IMR-90 (cell line): Measurements from ENCODE around the gene ACSS2.

Experiments
- BHLHE40 ChIP-seq: fragments of 150-350 bp; IDR thresholded peaks from 2 replicates; pipeline ENCODE4 v1.6.1; 2016; ENCODE audit warnings: mild to moderate bottlenecking, low read depth, low read length
- CEBPB ChIP-seq: IDR thresholded peaks from 2 replicates; pipeline ENCODE4 v1.6.1; 2012; ENCODE audit warnings: low read depth, low read length, improper control_type of control experiment
- CHD1 ChIP-seq: IDR thresholded peaks from 2 replicates; pipeline ENCODE4 v1.6.1; 2012; ENCODE audit warnings: low read depth, low read length, improper control_type of control experiment
- FOS ChIP-seq: fragments of 150-350 bp; IDR thresholded peaks from 2 replicates; pipeline ENCODE4 v1.6.1; 2016; ENCODE audit warnings: low read depth, low read length
- MAFK ChIP-seq: IDR thresholded peaks from 2 replicates; pipeline ENCODE4 v1.6.1; 2012; ENCODE audit warnings: low read depth, low read length, improper control_type of control experiment
- MAZ ChIP-seq: IDR thresholded peaks from 2 replicates; pipeline ENCODE4 v1.6.1; 2012; ENCODE audit warnings: low read depth, mild to moderate bottlenecking, low read length, improper control_type of control experiment, moderate library complexity, borderline replicate concordance
- POLR2A ChIP-seq: IDR thresholded peaks from 2 replicates; pipeline ENCODE4 v1.6.1; 2012; ENCODE audit warnings: mild to moderate bottlenecking, low read depth, low read length
- RAD21 ChIP-seq: IDR thresholded peaks from 2 replicates; pipeline ENCODE4 v1.6.1; 2012; ENCODE audit warnings: low read length, improper control_type of control experiment
- RCOR1 ChIP-seq: IDR thresholded peaks from 2 replicates; pipeline ENCODE4 v1.6.1; 2012; ENCODE audit warnings: mild to moderate bottlenecking, low read length, improper control_type of control experiment; ENCODE audit not compliant: insufficient replicate concordance
- RFX5 ChIP-seq: IDR thresholded peaks from 2 replicates; pipeline ENCODE4 v1.8.0; 2012; ENCODE audit warnings: low read depth, mild to moderate bottlenecking, low read length, moderate library complexity
- TF ChIP-seq, protein P1 (sequence below): conservative IDR thresholded peaks from 2 replicates; pipeline ENCODE4 v1.5.1; 2012; ENCODE audit warnings: mild to moderate bottlenecking, low read depth, low read length, improper control_type of control experiment
- TF ChIP-seq, protein P2 (sequence below): fragments of 150-350 bp; IDR thresholded peaks from 2 replicates; pipeline ENCODE4 v1.6.1; 2016; ENCODE audit warnings: low read depth, mild to moderate bottlenecking, low read length, moderate library complexity, borderline replicate concordance
- TF ChIP-seq, protein P3 (sequence below): fragments of 150-350 bp; IDR thresholded peaks from 2 replicates; pipeline ENCODE4 v1.6.1; 2017; ENCODE audit warnings: mild to moderate bottlenecking, antibody characterized with exemption, low read length, low read depth

DNA sequence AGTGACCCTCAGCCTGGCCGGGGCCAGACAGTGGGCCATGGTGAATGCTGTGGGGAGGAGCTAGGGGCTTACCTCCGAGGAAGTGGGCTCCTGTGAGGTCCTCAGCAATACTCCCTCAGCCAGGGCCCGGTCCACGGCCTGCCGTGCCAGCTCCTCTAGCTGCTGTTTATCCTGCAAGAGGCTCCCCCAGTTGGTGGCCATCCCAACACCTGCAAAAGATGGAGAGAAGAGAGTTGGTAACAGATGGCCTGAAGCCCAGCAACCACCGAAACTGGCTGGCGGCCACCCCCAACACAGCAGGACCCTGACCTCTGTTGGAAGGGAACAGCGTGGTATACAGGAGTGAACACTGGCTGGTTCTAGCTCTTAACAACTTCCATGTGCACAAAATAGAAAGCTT is 75.2 kb downstream of the ACSS2 start:
- TF ChIP-seq CEBPB: no peak
- TF ChIP-seq, protein P1, sequence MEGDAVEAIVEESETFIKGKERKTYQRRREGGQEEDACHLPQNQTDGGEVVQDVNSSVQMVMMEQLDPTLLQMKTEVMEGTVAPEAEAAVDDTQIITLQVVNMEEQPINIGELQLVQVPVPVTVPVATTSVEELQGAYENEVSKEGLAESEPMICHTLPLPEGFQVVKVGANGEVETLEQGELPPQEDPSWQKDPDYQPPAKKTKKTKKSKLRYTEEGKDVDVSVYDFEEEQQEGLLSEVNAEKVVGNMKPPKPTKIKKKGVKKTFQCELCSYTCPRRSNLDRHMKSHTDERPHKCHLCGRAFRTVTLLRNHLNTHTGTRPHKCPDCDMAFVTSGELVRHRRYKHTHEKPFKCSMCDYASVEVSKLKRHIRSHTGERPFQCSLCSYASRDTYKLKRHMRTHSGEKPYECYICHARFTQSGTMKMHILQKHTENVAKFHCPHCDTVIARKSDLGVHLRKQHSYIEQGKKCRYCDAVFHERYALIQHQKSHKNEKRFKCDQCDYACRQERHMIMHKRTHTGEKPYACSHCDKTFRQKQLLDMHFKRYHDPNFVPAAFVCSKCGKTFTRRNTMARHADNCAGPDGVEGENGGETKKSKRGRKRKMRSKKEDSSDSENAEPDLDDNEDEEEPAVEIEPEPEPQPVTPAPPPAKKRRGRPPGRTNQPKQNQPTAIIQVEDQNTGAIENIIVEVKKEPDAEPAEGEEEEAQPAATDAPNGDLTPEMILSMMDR: no peak
- TF ChIP-seq MAZ: no peak
- no peak for TF ChIP-seq MAFK
- TF ChIP-seq POLR2A: no peak
- no peak for TF ChIP-seq RCOR1
- no peak for TF ChIP-seq BHLHE40
- TF ChIP-seq RFX5: no peak
- TF ChIP-seq CHD1: no peak
- TF ChIP-seq, protein P2, sequence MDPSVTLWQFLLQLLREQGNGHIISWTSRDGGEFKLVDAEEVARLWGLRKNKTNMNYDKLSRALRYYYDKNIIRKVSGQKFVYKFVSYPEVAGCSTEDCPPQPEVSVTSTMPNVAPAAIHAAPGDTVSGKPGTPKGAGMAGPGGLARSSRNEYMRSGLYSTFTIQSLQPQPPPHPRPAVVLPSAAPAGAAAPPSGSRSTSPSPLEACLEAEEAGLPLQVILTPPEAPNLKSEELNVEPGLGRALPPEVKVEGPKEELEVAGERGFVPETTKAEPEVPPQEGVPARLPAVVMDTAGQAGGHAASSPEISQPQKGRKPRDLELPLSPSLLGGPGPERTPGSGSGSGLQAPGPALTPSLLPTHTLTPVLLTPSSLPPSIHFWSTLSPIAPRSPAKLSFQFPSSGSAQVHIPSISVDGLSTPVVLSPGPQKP: no peak
- TF ChIP-seq, protein P3, sequence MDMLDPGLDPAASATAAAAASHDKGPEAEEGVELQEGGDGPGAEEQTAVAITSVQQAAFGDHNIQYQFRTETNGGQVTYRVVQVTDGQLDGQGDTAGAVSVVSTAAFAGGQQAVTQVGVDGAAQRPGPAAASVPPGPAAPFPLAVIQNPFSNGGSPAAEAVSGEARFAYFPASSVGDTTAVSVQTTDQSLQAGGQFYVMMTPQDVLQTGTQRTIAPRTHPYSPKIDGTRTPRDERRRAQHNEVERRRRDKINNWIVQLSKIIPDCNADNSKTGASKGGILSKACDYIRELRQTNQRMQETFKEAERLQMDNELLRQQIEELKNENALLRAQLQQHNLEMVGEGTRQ: no peak
- TF ChIP-seq FOS: no peak
- no peak for TF ChIP-seq RAD21
